Measurements from ENCODE around the gene ADPRM.
"Not testable (repeated sequence)": the region's sequence is repeated elsewhere in the genome, so short reads cannot be mapped to it uniquely, and the experiment has no call there.

ADPRM gene

DNA sequence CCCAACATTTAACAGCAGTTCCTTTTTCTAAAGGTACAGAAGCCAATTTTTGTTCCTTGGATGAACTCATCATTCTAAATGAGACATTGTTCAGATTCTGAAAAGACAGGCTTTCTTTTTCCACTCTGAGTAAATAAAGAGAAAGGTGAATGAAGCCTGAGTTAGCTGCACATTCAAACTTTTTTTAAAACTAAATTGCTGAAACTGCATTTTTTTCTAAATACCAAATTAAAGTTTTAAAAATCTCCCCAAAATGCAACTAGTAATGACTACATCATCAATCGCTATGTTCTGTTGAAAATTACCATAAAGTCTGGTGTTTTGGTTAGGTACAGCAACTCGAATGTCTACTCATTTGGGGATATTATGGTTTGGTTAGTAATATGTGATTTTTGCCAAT is 9.9 kb upstream of the ADPRM start:
- ChIA-PET POLR2A (no interaction called here), CTCF (interaction anchor here (8.0 kb wide), 1 partner anchor 41 kb away, joined by 42 read pairs; no protein-coding TSS in a partner anchor)
- TF ChIP-seq, protein P1, sequence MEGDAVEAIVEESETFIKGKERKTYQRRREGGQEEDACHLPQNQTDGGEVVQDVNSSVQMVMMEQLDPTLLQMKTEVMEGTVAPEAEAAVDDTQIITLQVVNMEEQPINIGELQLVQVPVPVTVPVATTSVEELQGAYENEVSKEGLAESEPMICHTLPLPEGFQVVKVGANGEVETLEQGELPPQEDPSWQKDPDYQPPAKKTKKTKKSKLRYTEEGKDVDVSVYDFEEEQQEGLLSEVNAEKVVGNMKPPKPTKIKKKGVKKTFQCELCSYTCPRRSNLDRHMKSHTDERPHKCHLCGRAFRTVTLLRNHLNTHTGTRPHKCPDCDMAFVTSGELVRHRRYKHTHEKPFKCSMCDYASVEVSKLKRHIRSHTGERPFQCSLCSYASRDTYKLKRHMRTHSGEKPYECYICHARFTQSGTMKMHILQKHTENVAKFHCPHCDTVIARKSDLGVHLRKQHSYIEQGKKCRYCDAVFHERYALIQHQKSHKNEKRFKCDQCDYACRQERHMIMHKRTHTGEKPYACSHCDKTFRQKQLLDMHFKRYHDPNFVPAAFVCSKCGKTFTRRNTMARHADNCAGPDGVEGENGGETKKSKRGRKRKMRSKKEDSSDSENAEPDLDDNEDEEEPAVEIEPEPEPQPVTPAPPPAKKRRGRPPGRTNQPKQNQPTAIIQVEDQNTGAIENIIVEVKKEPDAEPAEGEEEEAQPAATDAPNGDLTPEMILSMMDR (IDR thresholded peaks at IDR 0.05; ENCODE audit: control extremely low read depth, extremely low read depth, low read depth, missing control alignments) = no peak
- no peak for DNase-seq (ENCODE audit: extremely low spot score)

DNA sequence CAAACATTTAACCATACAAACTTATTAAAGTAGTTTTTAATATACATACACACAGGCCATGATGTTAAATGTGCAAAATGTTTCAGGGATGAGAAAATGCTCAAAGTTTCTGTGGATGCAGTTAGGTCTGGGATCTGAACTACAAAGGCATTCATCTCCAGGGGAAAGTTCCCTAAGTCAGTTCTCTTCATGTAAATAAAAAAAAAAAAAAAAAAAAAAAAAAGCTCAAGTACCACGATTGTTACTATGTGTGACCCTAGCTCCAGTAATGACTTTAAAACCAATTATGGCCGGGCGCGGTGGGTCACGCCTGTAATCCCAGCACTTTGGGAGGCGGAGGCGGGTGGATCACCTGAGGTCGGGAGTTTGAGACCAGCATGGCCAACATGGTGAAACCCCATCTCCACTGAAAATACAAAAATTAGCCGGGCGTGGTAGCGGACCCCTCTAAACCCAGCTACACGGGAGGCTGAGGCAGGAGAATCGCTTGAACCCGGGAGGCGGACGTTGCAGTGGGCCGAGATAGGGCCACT is 1.5 kb upstream of the ADPRM start:
- POLR2A ChIA-PET; DNase-seq (ENCODE audit: extremely low spot score): not testable (repeated sequence)
- CTCF ChIA-PET = interaction anchor here (0.8 to 5.5 kb wide), 6 partner anchors 10 to 64 kb away, joined by 3 to 31 read pairs (median 4); no protein-coding TSS in a partner anchor

DNA sequence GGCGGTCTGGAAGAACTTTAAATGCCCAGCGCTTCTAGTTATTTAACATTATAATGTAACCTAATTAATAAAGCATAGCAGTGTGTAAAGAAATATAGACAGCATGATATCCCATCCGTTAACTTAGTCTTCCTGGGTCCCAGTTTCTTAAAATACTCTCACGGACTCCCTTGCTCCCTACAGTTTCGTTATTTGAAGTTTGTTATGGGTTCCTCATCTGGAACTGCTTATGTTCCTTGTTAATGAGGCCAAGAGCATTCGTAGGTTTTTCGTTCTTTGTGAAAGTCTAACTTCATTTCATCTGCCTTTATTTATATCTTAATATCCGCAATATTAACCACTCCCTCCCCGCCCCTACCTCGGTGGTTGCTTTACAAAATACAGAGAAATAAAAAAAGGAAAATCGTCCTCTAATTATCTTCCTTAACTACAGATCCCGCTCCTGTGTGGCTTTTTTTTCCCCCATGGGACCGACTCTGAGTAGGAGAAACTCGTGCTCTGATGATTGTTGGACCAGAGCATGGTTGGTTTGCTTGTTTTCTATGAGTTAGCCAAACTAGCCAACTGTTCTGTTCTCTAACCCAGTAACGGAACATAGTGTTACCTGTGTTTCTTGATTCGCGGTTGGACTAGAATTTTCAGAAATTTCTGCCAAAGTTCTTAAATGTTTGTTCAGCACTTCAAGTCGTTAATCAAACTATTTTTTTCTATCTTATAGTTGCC is 863 bp downstream of the ADPRM start:
- TF ChIP-seq, protein P1 (IDR thresholded peaks at IDR 0.05; ENCODE audit: control extremely low read depth, extremely low read depth, low read depth, missing control alignments) = no peak
- POLR2A ChIA-PET = no interaction called here
- CTCF ChIA-PET = interaction anchor here (1.0 kb wide), 1 partner anchor 13 kb away, joined by 3 read pairs; no protein-coding TSS in a partner anchor
- DNase-seq (ENCODE audit: extremely low spot score) = no peak

DNA sequence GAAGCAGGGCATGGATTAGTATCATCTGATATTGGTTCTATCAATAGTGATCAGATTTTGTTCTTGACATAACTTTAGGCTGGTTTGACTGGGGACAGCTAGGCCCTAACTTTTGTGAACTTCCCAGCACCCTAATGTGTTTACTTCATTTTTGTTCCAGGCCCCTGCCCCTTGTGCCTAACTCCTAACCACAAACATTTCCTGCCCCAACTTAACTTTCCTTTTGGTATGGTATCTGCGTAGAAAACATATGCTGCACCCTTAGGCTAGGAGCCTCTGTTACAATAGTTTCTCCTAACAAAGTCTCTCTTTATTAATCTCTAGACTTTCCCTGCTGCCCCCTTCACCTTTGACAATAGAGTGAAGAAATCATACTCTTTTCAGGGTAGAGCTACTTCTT is 2.5 kb downstream of the ADPRM start:
- CTCF ChIA-PET = interaction anchor here (0.7 to 2.5 kb wide), 3 partner anchors 38 to 60 kb away, joined by 3 to 7 read pairs (median 3); no protein-coding TSS in a partner anchor
- POLR2A ChIA-PET = interaction anchor here (0.7 kb wide), 1 partner anchor 291 kb away, joined by 4 read pairs; no protein-coding TSS in a partner anchor
- TF ChIP-seq, protein P1 (IDR thresholded peaks at IDR 0.05; ENCODE audit: control extremely low read depth, extremely low read depth, low read depth, missing control alignments) = no peak
- no peak for DNase-seq (ENCODE audit: extremely low spot score)

DNA sequence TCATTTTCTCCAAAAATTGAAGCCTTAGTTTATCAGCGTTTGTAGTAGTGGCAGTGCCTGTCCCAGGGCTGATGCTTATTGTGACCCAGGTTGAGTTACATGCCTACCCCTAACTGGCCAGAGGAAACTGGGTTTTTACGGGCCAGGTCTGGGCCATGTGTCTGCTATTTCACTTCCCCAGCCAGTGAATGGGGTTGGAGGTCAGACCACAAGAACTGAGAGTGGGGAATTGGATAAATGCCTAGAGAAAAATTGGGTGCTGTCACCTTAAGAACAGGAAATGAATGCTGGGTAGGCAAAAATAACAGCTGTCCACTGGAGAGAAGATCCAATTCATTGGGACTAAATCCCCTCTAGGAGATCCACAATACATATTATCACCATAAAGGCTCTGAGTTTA is 5.2 kb downstream of the ADPRM start:
- POLR2A ChIA-PET = no interaction called here
- CTCF ChIA-PET = no interaction called here
- DNase-seq (ENCODE audit: extremely low spot score) = no peak
- TF ChIP-seq, protein P1 (IDR thresholded peaks at IDR 0.05; ENCODE audit: control extremely low read depth, extremely low read depth, low read depth, missing control alignments) = no peak

DNA sequence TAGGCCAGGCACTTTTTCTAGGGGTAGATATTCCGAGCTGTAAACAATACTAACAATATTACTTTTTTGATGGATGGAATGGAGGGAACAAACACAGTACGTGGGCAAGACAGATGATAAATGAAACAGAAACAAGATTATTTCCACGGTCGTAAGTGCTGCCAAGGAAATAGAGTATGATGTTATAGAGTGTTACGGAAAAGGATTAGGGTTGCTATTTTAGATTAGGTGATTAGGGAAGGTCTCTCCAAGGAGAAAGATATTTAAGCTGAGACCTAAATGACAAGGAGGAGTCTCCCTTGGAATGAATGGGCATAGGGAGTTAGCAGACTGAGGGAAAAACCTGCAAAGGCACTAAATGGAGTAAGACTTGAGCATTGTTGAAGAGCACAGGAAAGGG is 8.3 kb downstream of the ADPRM start:
- POLR2A ChIA-PET = no interaction called here
- TF ChIP-seq, protein P1 (IDR thresholded peaks at IDR 0.05; ENCODE audit: control extremely low read depth, extremely low read depth, low read depth, missing control alignments) = no peak
- DNase-seq (ENCODE audit: extremely low spot score) = no peak
- CTCF ChIA-PET = interaction anchor here (1.3 kb wide), 1 partner anchor 9 kb away, joined by 4 read pairs; no protein-coding TSS in a partner anchor

DNA sequence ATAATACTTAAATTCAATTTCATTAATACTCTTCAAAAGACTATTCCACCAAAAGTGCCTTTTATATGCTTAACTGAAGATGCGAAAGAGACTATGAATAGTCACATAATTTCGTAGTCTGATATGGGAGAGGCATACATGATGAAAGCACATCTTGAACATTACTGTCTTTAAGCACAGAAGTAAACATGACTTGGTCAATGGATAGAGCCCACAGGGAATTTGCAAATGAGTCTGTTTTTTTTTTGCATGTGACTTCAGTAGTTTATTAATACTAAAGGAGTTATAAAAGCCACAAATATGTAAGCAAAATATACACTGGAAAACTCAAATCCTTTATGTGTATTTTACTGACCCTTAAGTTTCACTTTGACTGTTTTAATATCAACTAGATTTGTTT is 15.9 kb downstream of the ADPRM start:
- CTCF ChIA-PET = no interaction called here

More for the DNA sequence above, 15.9 kb downstream of the ADPRM start:
- POLR2A ChIA-PET = no interaction called here
- TF ChIP-seq, protein P1 (IDR thresholded peaks at IDR 0.05; ENCODE audit: control extremely low read depth, extremely low read depth, low read depth, missing control alignments) = no peak
- no peak for DNase-seq (ENCODE audit: extremely low spot score)
